Measurements from ENCODE around the gene IL17RB. TPM values are rescaled to one million over a fixed set of nuclear protein-coding genes. Genes with fewer than 3 reads are reported as not detected.

Gene IL17RB
- total RNA-seq, 4 donors from 2014 or later: 0.71 to 2.5 (median 1.6) TPM

- WGBS, 2 donors: 82 to 85% methylated on average over 5 to 6 of the region's 6 CpGs
- Histone ChIP-seq H3K4me1 (no peaks in the 10 kb centered on the region), H3K27ac (no peak overlapping the region), H3K27me3 (no peaks in the 10 kb centered on the region), H3K36me3 (no peaks in the 10 kb centered on the region), H3K4me3 (replicated peaks in 1 of 3) (no peak overlapping the region), H3K9me3 (no peaks in the 10 kb centered on the region)
- no peak for DNase-seq
- TF ChIP-seq POLR2A (IDR thresholded peaks at IDR 0.05) (no peak), CTCF (IDR thresholded peaks at IDR 0.05) (no peak)
- intact Hi-C loops (cut with DNase I): no loop called here
Observed at GRCh38 chr3:53830944-53831343, 15.4 kb upstream of the IL17RB start.

DNA sequence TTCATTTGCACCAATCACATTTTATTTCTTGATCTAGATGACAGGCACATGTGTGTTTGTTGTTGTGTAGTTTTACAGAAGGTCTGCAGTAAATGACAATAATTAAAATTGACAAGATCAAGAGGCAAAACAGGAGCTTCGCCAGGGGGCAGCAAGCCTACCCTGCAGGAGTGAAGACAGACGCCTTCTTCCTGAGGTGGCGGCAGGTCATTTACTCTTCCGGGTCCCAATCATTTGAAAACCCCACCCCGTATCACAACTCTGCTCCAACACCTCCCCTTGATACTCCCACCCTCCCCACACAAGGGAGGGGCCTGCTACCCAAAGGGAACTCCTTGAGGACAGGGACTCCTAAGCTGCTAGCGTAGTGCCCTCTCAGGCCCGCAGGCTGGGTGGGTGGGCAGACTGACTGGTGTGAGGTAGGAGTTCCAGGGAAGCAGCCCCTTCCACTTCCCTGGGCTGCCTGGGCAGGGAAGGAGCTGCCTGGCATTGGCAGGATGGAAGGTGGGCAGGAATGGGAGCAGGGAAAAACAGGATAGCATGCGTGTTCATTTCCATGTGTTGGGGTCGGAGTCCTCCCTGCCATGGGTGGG, 13.2 kb upstream of the IL17RB start:
- no peak for TF ChIP-seq POLR2A (IDR thresholded peaks at IDR 0.05)
- no peak for TF ChIP-seq CTCF (IDR thresholded peaks at IDR 0.05)
- Histone ChIP-seq H3K36me3 (no peaks in the 10 kb centered on the region), H3K4me3 (replicated peaks in 1 of 3) (no peak overlapping the region), H3K4me1 (no peaks in the 10 kb centered on the region), H3K9me3 (no peaks in the 10 kb centered on the region), H3K27ac (no peak overlapping the region), H3K27me3 (no peaks in the 10 kb centered on the region)
- WGBS, 2 donors: 90 to 91% methylated on average over 8 to 9 of the region's 9 CpGs
- intact Hi-C loops (cut with DNase I): no loop called here
- no peak for DNase-seq

GRCh38 chr3:53833700-53834099, 12.7 kb upstream of the IL17RB start:
- TF ChIP-seq CTCF (IDR thresholded peaks at IDR 0.05) (no peak), POLR2A (IDR thresholded peaks at IDR 0.05) (no peak)
- H3K27me3 ChIP-seq: no peaks in the 10 kb centered on the region
- no peak overlapping the region for H3K27ac ChIP-seq
- no peaks in the 10 kb centered on the region for H3K9me3 ChIP-seq
- DNase-seq: no peak
- H3K4me1 ChIP-seq: no peaks in the 10 kb centered on the region
- intact Hi-C loops (cut with DNase I): no loop called here
- H3K36me3 ChIP-seq: no peaks in the 10 kb centered on the region
- 81 to 100% methylated on average over 1 to 5 of the region's 5 CpGs for WGBS, 2 donors
- H3K4me3 ChIP-seq (replicated peaks in 1 of 3): no peak overlapping the region

DNA sequence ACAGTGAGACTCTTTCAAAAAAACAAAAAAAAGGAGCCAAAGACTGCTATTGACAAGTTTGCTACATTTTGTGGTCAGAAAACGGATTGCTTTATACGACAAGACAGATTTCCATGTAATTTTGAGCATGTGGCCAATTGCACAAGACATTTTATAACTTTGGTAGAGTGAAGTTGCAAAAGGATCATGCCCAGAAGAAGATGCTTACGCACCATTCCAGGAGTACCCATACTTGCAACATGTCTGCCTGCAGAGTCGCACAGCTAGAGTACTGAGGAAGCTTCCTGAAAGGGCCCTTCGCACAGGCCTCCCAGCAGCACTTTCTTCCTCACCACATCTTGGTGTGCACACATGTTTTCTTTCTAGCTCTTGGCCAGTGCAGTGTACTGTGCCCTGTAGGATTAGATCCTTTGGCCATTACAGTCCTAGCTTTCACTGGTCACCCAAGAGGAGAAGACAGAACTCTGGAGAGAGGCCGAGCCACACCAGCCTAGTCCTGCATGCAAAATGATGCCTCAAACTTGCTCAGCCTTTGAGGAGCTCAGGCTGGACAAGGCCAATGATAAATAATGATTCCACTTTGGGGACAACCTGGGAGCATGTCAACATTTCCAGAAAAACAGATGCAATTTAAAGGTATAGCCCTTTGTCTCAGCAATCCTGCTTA, 11.8 kb upstream of the IL17RB start:
- no peak overlapping the region for H3K27ac ChIP-seq
- H3K27me3 ChIP-seq: no peaks in the 10 kb centered on the region
- 96 to 99% methylated on average over 6 of the region's 6 CpGs for WGBS, 2 donors
- no peaks in the 10 kb centered on the region for H3K4me1 ChIP-seq
- intact Hi-C loops (cut with DNase I): no loop called here
- no peaks in the 10 kb centered on the region for H3K9me3 ChIP-seq
- TF ChIP-seq POLR2A (IDR thresholded peaks at IDR 0.05) (no peak), CTCF (IDR thresholded peaks at IDR 0.05) (no peak)
- DNase-seq: no peak
- no peak overlapping the region for H3K4me3 ChIP-seq (replicated peaks in 1 of 3)
- no peaks in the 10 kb centered on the region for H3K36me3 ChIP-seq

DNA sequence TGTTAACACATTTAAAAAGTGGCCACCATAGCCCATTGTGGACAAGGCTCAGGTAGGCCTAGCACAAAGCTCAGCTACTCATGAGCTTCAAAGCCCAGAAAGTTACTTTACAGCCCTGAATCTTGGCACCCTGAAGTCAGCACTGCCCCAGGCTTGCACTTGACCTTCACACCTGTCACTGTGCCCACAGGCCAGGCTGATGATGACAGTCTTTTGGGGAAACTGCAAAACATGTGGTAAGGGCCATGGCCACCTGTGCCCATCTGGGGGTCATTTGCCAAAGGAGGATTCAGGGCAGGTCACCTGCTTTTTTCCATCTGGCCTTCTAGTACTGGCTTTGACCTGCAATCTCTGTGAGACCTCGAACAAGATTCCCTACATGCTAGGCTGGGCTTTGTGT, 11.1 kb upstream of the IL17RB start:
- H3K27me3 ChIP-seq: no peaks in the 10 kb centered on the region
- H3K4me1 ChIP-seq: no peaks in the 10 kb centered on the region
- no peak for DNase-seq
- no peak overlapping the region for H3K27ac ChIP-seq
- TF ChIP-seq CTCF (IDR thresholded peaks at IDR 0.05) (no peak), POLR2A (IDR thresholded peaks at IDR 0.05) (no peak)
- WGBS, 2 donors: 83 to 90% methylated on average over 1 of the region's 1 CpG
- H3K36me3 ChIP-seq: no peaks in the 10 kb centered on the region
- intact Hi-C loops (cut with DNase I): no loop called here
- H3K9me3 ChIP-seq: no peaks in the 10 kb centered on the region
- H3K4me3 ChIP-seq (replicated peaks in 1 of 3): no peak overlapping the region
